ENCODE results near the gene GET4. TPM values are rescaled to one million over a fixed set of nuclear protein-coding genes. Genes with fewer than 3 reads are reported as not detected.

GET4 gene
- total and polyA plus RNA-seq, 2 experiments from 2014 or later, result 48.3 to 102 TPM

GRCh38 chr7:836429-836828 lies 39.9 kb upstream of the GET4 start:
- H3K27ac ChIP-seq, result no peak overlapping the region
- TF ChIP-seq EZH2 (IDR thresholded peaks at IDR 0.05; ENCODE audit: borderline replicate concordance) (no peak), CTCF (IDR thresholded peaks at IDR 0.05; ENCODE audit: poor library complexity) (peak; percentile 51)
- H3K9me2 ChIP-seq (replicated peaks; ENCODE audit: insufficient read depth), result no peaks in the 10 kb centered on the region
- H3K4me3 ChIP-seq, result no peak overlapping the region
- no peaks in the 10 kb centered on the region for H3K27me3 ChIP-seq
- no peaks in the 10 kb centered on the region for H3K36me3 ChIP-seq (replicated peaks; ENCODE audit: insufficient read depth, low read depth)
- no peak overlapping the region for H2AFZ ChIP-seq
- H3K4me1 ChIP-seq (ENCODE audit: insufficient read depth), result peaks cover 13% of the 10 kb centered on the region
- no peaks in the 10 kb centered on the region for H3K9me3 ChIP-seq (ENCODE audit: low read depth)
- H4K20me1 ChIP-seq (ENCODE audit: insufficient read depth, poor library complexity, severe bottlenecking), result peaks cover 28% of the 10 kb centered on the region
- H3K79me2 ChIP-seq, result peaks cover 60% of the 10 kb centered on the region
- DNase-seq (ENCODE audit: low spot score), result peak; percentile 67
- 70% methylated on average over 5 of the region's 5 CpGs for WGBS (ENCODE audit: low lambda C conversion rate, missing lambda C conversion rate)
- H3K4me2 ChIP-seq, result no peak overlapping the region

GRCh38 chr7:837001-837400 lies 39.4 kb upstream of the GET4 start:
- DNase-seq (ENCODE audit: low spot score), result no peak
- peaks cover 10% of the 10 kb centered on the region for H3K4me1 ChIP-seq (ENCODE audit: insufficient read depth)
- H3K79me2 ChIP-seq, result peaks cover 60% of the 10 kb centered on the region
- TF ChIP-seq EZH2phosphoT487 (IDR thresholded peaks at IDR 0.05; ENCODE audit: low read depth, severe bottlenecking, unreplicated experiment) (no peak), CTCF (IDR thresholded peaks at IDR 0.05; ENCODE audit: poor library complexity) (no peak), EZH2 (IDR thresholded peaks at IDR 0.05; ENCODE audit: borderline replicate concordance) (no peak)
- H4K20me1 ChIP-seq (ENCODE audit: insufficient read depth, poor library complexity, severe bottlenecking), result peaks cover 27% of the 10 kb centered on the region
- H3K27ac ChIP-seq, result no peak overlapping the region
- no peaks in the 10 kb centered on the region for H3K36me3 ChIP-seq (replicated peaks; ENCODE audit: insufficient read depth, low read depth)
- no peaks in the 10 kb centered on the region for H3K9me2 ChIP-seq (replicated peaks; ENCODE audit: insufficient read depth)
- no peak overlapping the region for H3K4me2 ChIP-seq
- no peak overlapping the region for H2AFZ ChIP-seq
- H3K27me3 ChIP-seq, result no peaks in the 10 kb centered on the region
- H3K9me3 ChIP-seq (ENCODE audit: low read depth), result no peaks in the 10 kb centered on the region
- H3K4me3 ChIP-seq, result no peak overlapping the region
- 96% methylated on average over 19 of the region's 19 CpGs for WGBS (ENCODE audit: low lambda C conversion rate, missing lambda C conversion rate)

- H3K4me2 ChIP-seq, result no peak overlapping the region
- peaks cover 15% of the 10 kb centered on the region for H4K20me1 ChIP-seq (ENCODE audit: insufficient read depth, poor library complexity, severe bottlenecking)
- H2AFZ ChIP-seq, result no peak overlapping the region
- no peaks in the 10 kb centered on the region for H3K36me3 ChIP-seq (replicated peaks; ENCODE audit: insufficient read depth, low read depth)
- no peaks in the 10 kb centered on the region for H3K27me3 ChIP-seq
- no peaks in the 10 kb centered on the region for H3K9me2 ChIP-seq (replicated peaks; ENCODE audit: insufficient read depth)
- no peak overlapping the region for H3K4me3 ChIP-seq
- no peaks in the 10 kb centered on the region for H3K4me1 ChIP-seq (ENCODE audit: insufficient read depth)
- no peak for DNase-seq (ENCODE audit: low spot score)
- WGBS (ENCODE audit: low lambda C conversion rate, missing lambda C conversion rate), result 94% methylated on average over 24 of the region's 24 CpGs
- TF ChIP-seq CTCF (IDR thresholded peaks at IDR 0.05; ENCODE audit: poor library complexity) (no peak), EZH2phosphoT487 (IDR thresholded peaks at IDR 0.05; ENCODE audit: low read depth, severe bottlenecking, unreplicated experiment) (no peak), EZH2 (IDR thresholded peaks at IDR 0.05; ENCODE audit: borderline replicate concordance) (no peak)
- H3K9me3 ChIP-seq (ENCODE audit: low read depth), result no peaks in the 10 kb centered on the region
- no peak overlapping the region for H3K27ac ChIP-seq
- H3K79me2 ChIP-seq, result peaks cover 31% of the 10 kb centered on the region
Observed at GRCh38 chr7:840001-840600, 36.3 kb upstream of the GET4 start.

Measured in hepatocyte (in vitro differentiated cells).